ENCODE data around the gene TRIM17. TPM values are rescaled to one million over a fixed set of nuclear protein-coding genes. Genes with fewer than 3 reads are reported as not detected.

The TRIM17 gene
- total and polyA plus RNA-seq, 10 donors = 0.36 to 7.1 (median 4.7) TPM

GRCh38 chr1:228405979-228406228 lies 10.8 kb downstream of the TRIM17 start:
- TF ChIP-seq, protein P1, sequence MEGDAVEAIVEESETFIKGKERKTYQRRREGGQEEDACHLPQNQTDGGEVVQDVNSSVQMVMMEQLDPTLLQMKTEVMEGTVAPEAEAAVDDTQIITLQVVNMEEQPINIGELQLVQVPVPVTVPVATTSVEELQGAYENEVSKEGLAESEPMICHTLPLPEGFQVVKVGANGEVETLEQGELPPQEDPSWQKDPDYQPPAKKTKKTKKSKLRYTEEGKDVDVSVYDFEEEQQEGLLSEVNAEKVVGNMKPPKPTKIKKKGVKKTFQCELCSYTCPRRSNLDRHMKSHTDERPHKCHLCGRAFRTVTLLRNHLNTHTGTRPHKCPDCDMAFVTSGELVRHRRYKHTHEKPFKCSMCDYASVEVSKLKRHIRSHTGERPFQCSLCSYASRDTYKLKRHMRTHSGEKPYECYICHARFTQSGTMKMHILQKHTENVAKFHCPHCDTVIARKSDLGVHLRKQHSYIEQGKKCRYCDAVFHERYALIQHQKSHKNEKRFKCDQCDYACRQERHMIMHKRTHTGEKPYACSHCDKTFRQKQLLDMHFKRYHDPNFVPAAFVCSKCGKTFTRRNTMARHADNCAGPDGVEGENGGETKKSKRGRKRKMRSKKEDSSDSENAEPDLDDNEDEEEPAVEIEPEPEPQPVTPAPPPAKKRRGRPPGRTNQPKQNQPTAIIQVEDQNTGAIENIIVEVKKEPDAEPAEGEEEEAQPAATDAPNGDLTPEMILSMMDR (IDR thresholded peaks at IDR 0.05 in 8 of 11, conservative IDR thresholded peaks at IDR 0.05 in 3 of 11) = no peak
- no peak for TF ChIP-seq POLR2A (IDR thresholded peaks at IDR 0.05)
- TF ChIP-seq POLR2AphosphoS5 (IDR thresholded peaks at IDR 0.05) = no peak
- Histone ChIP-seq H3K36me3 (peaks cover 0 to 51% (median 11%) of the 10 kb centered on the region in 6 donors), H3K27ac (peak overlapping the region; percentile 89 to 97 (median 94)), H3K4me1 (peaks cover 20 to 89% (median 64%) of the 10 kb centered on the region in 6 donors), H3K9me3 (no peaks in the 10 kb centered on the region), H3K27me3 (replicated peaks in 1 of 7) (no peaks in the 10 kb centered on the region), H3K4me3 (peak overlapping the region; percentile 91 to 100 (median 97))
- no peak for DNase-seq
- WGBS, 5 donors = 0 to 2% (median 1%) methylated on average over 12 to 21 of the region's 21 CpGs
- intact Hi-C loops (cut with DNase I; ENCODE audit: low total_unique reads) = no loop called here

GRCh38 chr1:228405200-228405978 lies 11.3 kb downstream of the TRIM17 start:
- Histone ChIP-seq H3K4me1 (peaks cover 20 to 93% (median 65%) of the 10 kb centered on the region in 6 donors), H3K9me3 (no peaks in the 10 kb centered on the region), H3K27ac (peak overlapping the region in 5 of 8 donors; percentile 94 to 97 (median 95)), H3K27me3 (replicated peaks in 1 of 7) (no peaks in the 10 kb centered on the region), H3K4me3 (peak overlapping the region; percentile 91 to 100 (median 97)), H3K36me3 (peaks cover 0 to 51% (median 16%) of the 10 kb centered on the region in 6 donors)
- TF ChIP-seq, protein P1 (IDR thresholded peaks at IDR 0.05 in 8 of 11, conservative IDR thresholded peaks at IDR 0.05 in 3 of 11) = no peak
- no peak for TF ChIP-seq POLR2AphosphoS5 (IDR thresholded peaks at IDR 0.05)
- TF ChIP-seq POLR2A (IDR thresholded peaks at IDR 0.05) = no peak
- WGBS, 5 donors = 19 to 40% (median 33%) methylated on average over 11 of the region's 11 CpGs
- peak; percentile 67 for DNase-seq
- intact Hi-C loops (cut with DNase I; ENCODE audit: low total_unique reads) = no loop called here

GRCh38 chr1:228404107-228404720 lies 12.4 kb downstream of the TRIM17 start:
- TF ChIP-seq POLR2A (IDR thresholded peaks at IDR 0.05) (no peak), POLR2AphosphoS5 (IDR thresholded peaks at IDR 0.05) (no peak)
- TF ChIP-seq, protein P1 (IDR thresholded peaks at IDR 0.05 in 8 of 11, conservative IDR thresholded peaks at IDR 0.05 in 3 of 11) = no peak
- peaks cover 0 to 53% (median 26%) of the 10 kb centered on the region in 6 donors for H3K36me3 ChIP-seq
- H3K4me1 ChIP-seq = peaks cover 20 to 85% (median 59%) of the 10 kb centered on the region in 6 donors
- peak overlapping the region in 4 of 8 donors; percentile 97 to 100 (median 98) for H3K4me3 ChIP-seq
- intact Hi-C loops (cut with DNase I; ENCODE audit: low total_unique reads) = no loop called here
- no peaks in the 10 kb centered on the region for H3K27me3 ChIP-seq (replicated peaks in 1 of 7)
- no peaks in the 10 kb centered on the region for H3K9me3 ChIP-seq
- 55 to 71% (median 58%) methylated on average over 3 of the region's 3 CpGs for WGBS, 5 donors
- H3K27ac ChIP-seq = peak overlapping the region in 2 of 8 donors; percentile 29 to 95
- peak; percentile 69 for DNase-seq

DNA sequence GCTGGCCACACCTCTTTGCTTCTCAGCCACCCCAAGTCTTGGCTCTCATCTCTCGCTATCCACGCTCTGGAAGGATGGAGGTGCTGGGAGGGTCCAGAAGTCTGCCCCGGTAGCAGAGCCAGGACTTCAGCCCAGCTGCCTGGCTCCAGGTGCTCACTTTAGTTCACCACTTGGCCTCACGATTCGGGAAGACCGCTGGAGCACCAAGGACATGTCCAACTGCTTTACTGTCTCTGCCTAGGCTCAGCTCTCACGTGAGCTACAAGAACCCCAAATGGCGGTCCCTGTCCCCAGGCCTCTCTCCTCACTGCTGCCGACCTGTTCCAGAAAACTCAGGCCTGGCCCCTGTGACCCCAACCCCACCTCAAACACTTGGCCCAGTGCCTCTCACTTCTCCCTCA lies 13.4 kb downstream of the TRIM17 start:
- TF ChIP-seq, protein P1 (IDR thresholded peaks at IDR 0.05 in 8 of 11, conservative IDR thresholded peaks at IDR 0.05 in 3 of 11) = no peak
- TF ChIP-seq POLR2A (IDR thresholded peaks at IDR 0.05) = no peak
- TF ChIP-seq POLR2AphosphoS5 (IDR thresholded peaks at IDR 0.05) = peak in 1 of 3 donors; percentile 32
- H3K4me1 ChIP-seq = peaks cover 20 to 76% (median 53%) of the 10 kb centered on the region in 6 donors
- no peaks in the 10 kb centered on the region for H3K9me3 ChIP-seq
- intact Hi-C loops (cut with DNase I; ENCODE audit: low total_unique reads) = no loop called here
- H3K27ac ChIP-seq = no peak overlapping the region
- no peaks in the 10 kb centered on the region for H3K27me3 ChIP-seq (replicated peaks in 1 of 7)
- peak; percentile 58 for DNase-seq
- H3K36me3 ChIP-seq = peaks cover 0 to 62% (median 36%) of the 10 kb centered on the region in 6 donors
- no peak overlapping the region for H3K4me3 ChIP-seq
- WGBS, 5 donors = 93 to 95% (median 93%) methylated on average over 9 of the region's 9 CpGs
